ENCODE measurements around the gene OR1F1. TPM values are rescaled to one million over a fixed set of nuclear protein-coding genes. Genes with fewer than 3 reads are reported as not detected.
"Not testable (repeated sequence)": the region's sequence is repeated elsewhere in the genome, so short reads cannot be mapped to it uniquely, and the experiment has no call there.

OR1F1 gene
- total RNA-seq, 2 experiments from 2014 or later = not detected

DNA sequence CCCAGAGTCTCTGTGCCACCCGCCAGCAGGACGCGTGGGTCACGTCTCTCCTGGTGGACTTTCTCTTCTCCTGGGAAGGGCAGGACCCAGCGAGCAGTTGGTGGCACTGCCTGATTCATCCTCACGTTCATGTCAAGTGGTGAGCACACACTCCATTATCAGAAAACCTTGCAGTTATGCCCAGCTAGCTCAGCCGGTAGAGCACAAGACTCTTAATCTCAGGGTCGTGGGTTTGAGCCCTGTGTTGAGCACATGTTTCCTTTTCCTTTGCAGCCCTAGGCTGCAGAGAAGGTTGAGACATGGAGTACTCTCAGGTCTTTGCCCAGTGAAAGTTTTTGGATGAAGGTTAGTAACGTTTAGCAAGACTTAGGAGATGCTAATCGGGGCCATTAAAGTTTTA is 8.0 kb downstream of the OR1F1 start:
- DNase-seq = no peak
- H3K9me3 ChIP-seq (ENCODE audit: control insufficient read depth in 1 of 2, insufficient read depth in 1 of 2, low read length in 2 of 2) = peaks cover 0 to 37% of the 10 kb centered on the region in 2 experiments
- Mint-ChIP-seq H3K27me3 (peaks cover 58% of the 10 kb centered on the region), H3K4me3 (no peak overlapping the region), H3K9me3 (peaks cover under 1% of the 10 kb centered on the region), H3K4me1 (ENCODE audit: low read depth) (peaks cover 6% of the 10 kb centered on the region), H3K36me3 (ENCODE audit: low read depth) (no peaks in the 10 kb centered on the region), H3K27ac (no peak overlapping the region)
- ChIA-PET POLR2A (no interaction called here), CTCF (no interaction called here)
- H3K36me3 ChIP-seq (ENCODE audit: insufficient read depth, low read length) = no peaks in the 10 kb centered on the region
- H3K27ac ChIP-seq (ENCODE audit: low read depth in 1 of 2, low read length in 2 of 2) = no peak overlapping the region
- no peak for ATAC-seq (ENCODE audit: poor library complexity)
- TF ChIP-seq, protein P1, sequence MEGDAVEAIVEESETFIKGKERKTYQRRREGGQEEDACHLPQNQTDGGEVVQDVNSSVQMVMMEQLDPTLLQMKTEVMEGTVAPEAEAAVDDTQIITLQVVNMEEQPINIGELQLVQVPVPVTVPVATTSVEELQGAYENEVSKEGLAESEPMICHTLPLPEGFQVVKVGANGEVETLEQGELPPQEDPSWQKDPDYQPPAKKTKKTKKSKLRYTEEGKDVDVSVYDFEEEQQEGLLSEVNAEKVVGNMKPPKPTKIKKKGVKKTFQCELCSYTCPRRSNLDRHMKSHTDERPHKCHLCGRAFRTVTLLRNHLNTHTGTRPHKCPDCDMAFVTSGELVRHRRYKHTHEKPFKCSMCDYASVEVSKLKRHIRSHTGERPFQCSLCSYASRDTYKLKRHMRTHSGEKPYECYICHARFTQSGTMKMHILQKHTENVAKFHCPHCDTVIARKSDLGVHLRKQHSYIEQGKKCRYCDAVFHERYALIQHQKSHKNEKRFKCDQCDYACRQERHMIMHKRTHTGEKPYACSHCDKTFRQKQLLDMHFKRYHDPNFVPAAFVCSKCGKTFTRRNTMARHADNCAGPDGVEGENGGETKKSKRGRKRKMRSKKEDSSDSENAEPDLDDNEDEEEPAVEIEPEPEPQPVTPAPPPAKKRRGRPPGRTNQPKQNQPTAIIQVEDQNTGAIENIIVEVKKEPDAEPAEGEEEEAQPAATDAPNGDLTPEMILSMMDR (IDR thresholded peaks at IDR 0.05) = no peak
- intact Hi-C loops (cut with DNase I, micrococcal nuclease) = no loop called here
- H3K4me1 ChIP-seq (ENCODE audit: insufficient read depth, low read length) = peaks cover 13% of the 10 kb centered on the region
- no peak overlapping the region for H3K4me3 ChIP-seq (ENCODE audit: low read length)
- H3K27me3 ChIP-seq (ENCODE audit: control insufficient read depth in 1 of 2, insufficient read depth in 2 of 2, low read length in 2 of 2) = peaks cover 43 to 55% of the 10 kb centered on the region in 2 experiments

DNA sequence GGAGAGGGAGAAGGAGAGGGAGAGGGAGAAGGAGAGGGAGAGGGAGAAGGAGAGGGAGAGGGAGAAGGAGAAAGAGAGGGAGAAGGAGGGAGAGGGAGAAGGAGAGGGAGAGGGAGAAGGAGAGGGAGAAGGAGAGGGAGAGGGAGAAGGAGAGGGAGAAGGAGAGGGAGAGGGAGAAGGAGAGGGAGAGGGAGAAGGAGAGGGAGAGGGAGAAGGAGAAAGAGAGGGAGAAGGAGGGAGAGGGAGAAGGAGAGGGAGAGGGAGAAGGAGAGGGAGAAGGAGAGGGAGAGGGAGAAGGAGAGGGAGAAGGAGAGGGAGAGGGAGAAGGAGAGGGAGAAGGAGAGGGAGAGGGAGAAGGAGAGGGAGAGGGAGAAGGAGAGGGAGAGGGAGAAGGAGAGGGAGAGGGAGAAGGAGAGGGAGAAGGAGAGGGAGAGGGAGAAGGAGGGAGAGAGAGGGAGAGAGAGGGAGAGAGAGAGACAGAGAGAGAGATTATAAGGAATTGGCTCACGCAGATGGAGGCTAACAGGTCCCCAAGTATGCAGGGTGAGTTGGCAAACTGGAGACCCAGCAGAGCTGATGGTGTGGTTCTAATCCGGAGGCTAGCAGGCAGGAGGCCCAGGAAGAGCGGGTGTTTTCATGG is 9.8 kb downstream of the OR1F1 start:
- H3K36me3 ChIP-seq (ENCODE audit: insufficient read depth, low read length); POLR2A ChIA-PET; H3K9me3 Mint-ChIP-seq; H3K27ac ChIP-seq (ENCODE audit: low read depth in 1 of 2, low read length in 2 of 2); H3K36me3 Mint-ChIP-seq (ENCODE audit: low read depth); DNase-seq; CTCF ChIA-PET; H3K4me3 Mint-ChIP-seq; H3K4me3 ChIP-seq (ENCODE audit: low read length); H3K4me1 Mint-ChIP-seq (ENCODE audit: low read depth); ATAC-seq (ENCODE audit: poor library complexity); H3K27ac Mint-ChIP-seq; intact Hi-C loops (cut with DNase I, micrococcal nuclease); H3K4me1 ChIP-seq (ENCODE audit: insufficient read depth, low read length): not testable (repeated sequence)
- H3K27me3 Mint-ChIP-seq = peaks cover 41% of the 10 kb centered on the region
- Histone ChIP-seq H3K9me3 (ENCODE audit: control insufficient read depth in 1 of 2, insufficient read depth in 1 of 2, low read length in 2 of 2) (peaks cover 0 to 19% of the 10 kb centered on the region in 2 experiments), H3K27me3 (ENCODE audit: control insufficient read depth in 1 of 2, insufficient read depth in 2 of 2, low read length in 2 of 2) (peaks cover 25 to 37% of the 10 kb centered on the region in 2 experiments)

DNA sequence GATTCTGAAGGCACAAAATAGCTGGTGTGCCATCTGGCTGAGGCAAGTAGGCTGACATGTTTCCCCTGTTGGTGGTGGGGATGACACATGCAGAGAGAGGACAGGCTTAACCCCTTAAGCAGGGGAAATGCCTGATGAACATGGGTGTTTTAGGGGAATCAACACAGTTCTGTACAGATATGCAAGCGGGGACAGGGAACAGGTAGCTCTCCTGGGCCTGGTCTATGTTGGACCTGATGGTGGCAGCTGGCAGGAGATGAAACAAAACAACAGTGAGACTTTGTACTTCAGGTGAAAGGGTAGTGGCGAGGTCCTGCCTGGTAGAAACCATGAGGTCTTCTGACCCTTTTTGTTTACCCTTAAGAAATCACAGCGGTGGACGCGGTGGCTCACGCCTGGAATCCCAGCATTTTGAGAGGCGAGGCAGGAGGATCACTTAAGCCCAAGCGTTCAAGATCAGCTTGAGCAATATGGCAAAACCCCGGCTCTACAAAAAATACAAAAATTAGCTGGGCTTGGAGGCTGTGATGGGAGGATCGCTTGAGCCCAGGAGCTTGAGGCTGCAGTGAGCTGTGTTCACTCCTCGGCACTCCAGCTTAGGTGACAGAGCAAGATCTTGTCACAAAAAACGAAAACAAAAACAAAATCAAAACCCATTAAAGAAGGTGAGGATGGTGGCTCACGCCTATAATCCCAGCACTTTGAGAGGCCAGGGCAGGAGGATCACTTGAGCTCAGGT is 10.5 kb downstream of the OR1F1 start:
- H3K36me3 ChIP-seq (ENCODE audit: insufficient read depth, low read length) = no peaks in the 10 kb centered on the region
- H3K27ac Mint-ChIP-seq = no peak overlapping the region
- TF ChIP-seq, protein P1 (IDR thresholded peaks at IDR 0.05) = no peak
- peaks cover 0 to 12% of the 10 kb centered on the region in 2 experiments for H3K9me3 ChIP-seq (ENCODE audit: control insufficient read depth in 1 of 2, insufficient read depth in 1 of 2, low read length in 2 of 2)
- H3K27ac ChIP-seq (ENCODE audit: low read depth in 1 of 2, low read length in 2 of 2) = no peak overlapping the region
- intact Hi-C loops (cut with DNase I, micrococcal nuclease) = no loop called here
- DNase-seq (no peak), ATAC-seq (ENCODE audit: poor library complexity) (no peak)
- H3K4me1 ChIP-seq (ENCODE audit: insufficient read depth, low read length) = no peaks in the 10 kb centered on the region
- no peaks in the 10 kb centered on the region for H3K4me1 Mint-ChIP-seq (ENCODE audit: low read depth)
- H3K9me3 Mint-ChIP-seq = no peaks in the 10 kb centered on the region
- peaks cover 36% of the 10 kb centered on the region for H3K27me3 Mint-ChIP-seq
- no peaks in the 10 kb centered on the region for H3K36me3 Mint-ChIP-seq (ENCODE audit: low read depth)
- no peak overlapping the region for H3K4me3 Mint-ChIP-seq
- ChIA-PET CTCF (interaction anchor here (1.1 kb wide), 1 partner anchor 10 kb away, joined by 4 read pairs; no protein-coding TSS in a partner anchor), POLR2A (interaction anchor here (0.9 to 1.3 kb wide), 2 partner anchors 17 to 139 kb away, joined by 3 read pairs; no protein-coding TSS in a partner anchor)
- H3K4me3 ChIP-seq (ENCODE audit: low read length) = no peak overlapping the region
- peaks cover 18 to 30% of the 10 kb centered on the region in 2 experiments for H3K27me3 ChIP-seq (ENCODE audit: control insufficient read depth in 1 of 2, insufficient read depth in 2 of 2, low read length in 2 of 2)

Data from CD4-positive, alpha-beta T cell (primary cell).